Neural progenitor cell (in vitro differentiated cells): Measurements from ENCODE around the gene PADI2. TPM values are rescaled to one million over a fixed set of nuclear protein-coding genes. Genes with fewer than 3 reads are reported as not detected.

ENCODE experiments used
- DNase-seq: peaks from one replicate; pipeline ENCODE4 v3.0.0-alpha.2; 2016; ENCODE audit warnings: low spot score
- H2AFZ ChIP-seq: fragments of 200-600 bp; sonication (generic); replicated peaks from 2 replicates; pipeline ENCODE4 v1.6.1; 2016; ENCODE audit warnings: antibody characterized with exemption
- H3F3A ChIP-seq: fragments of 200-600 bp; sonication (generic); 2 replicates; pipeline ENCODE4 v1.6.1; 2016; ENCODE audit warnings: antibody characterized with exemption, low read depth
- H3K27ac ChIP-seq: fragments of 200-600 bp; sonication (generic); 2 replicates; pipeline ENCODE4 v1.5.1; 2016; ENCODE audit warnings: mild to moderate bottlenecking
- H3K27me3 ChIP-seq: fragments of 200-600 bp; sonication (generic); 2 replicates; pipeline ENCODE4 v1.6.1; 2016; ENCODE audit warnings: mild to moderate bottlenecking, moderate library complexity
- H3K36me3 ChIP-seq: fragments of 200-600 bp; sonication (generic); 2 replicates; pipeline ENCODE4 v1.5.1; 2016
- H3K4me1 ChIP-seq: fragments of 200-600 bp; sonication (generic); 2 replicates; pipeline ENCODE4 v1.6.1; 2016; ENCODE audit warnings: mixed run types
- H3K4me2 ChIP-seq: fragments of 200-600 bp; sonication (generic); 2 replicates; pipeline ENCODE4 v1.6.1; 2016
- H3K4me3 ChIP-seq: fragments of 200-600 bp; sonication (generic); 2 replicates; pipeline ENCODE4 v1.5.1; 2016
- H3K79me2 ChIP-seq: fragments of 200-600 bp; sonication (generic); 2 replicates; pipeline ENCODE4 v1.6.1; 2016; ENCODE audit warnings: low read depth
- H3K9ac ChIP-seq: fragments of 200-600 bp; sonication (generic); 2 replicates; pipeline ENCODE4 v1.6.1; 2016
- H3K9me3 ChIP-seq: fragments of 200-600 bp; sonication (generic); 2 replicates; pipeline ENCODE4 v1.5.1; 2016; ENCODE audit warnings: low read depth
- H4K20me1 ChIP-seq: fragments of 200-600 bp; sonication (generic); 2 replicates; pipeline ENCODE4 v1.6.1; 2016; ENCODE audit warnings: low read depth
- H3K27ac Mint-ChIP-seq: 3 replicates; pipeline ENCODE4 v1.8.0; 2021; ENCODE audit warnings: mixed read lengths
- H3K27me3 Mint-ChIP-seq: 2 replicates; pipeline ENCODE4 v1.8.0; 2022; ENCODE audit warnings: low read depth, mild to moderate bottlenecking, inconsistent platforms, moderate library complexity, mixed read lengths; ENCODE audit not compliant: insufficient read depth
- H3K36me3 Mint-ChIP-seq: 3 replicates; pipeline ENCODE4 v1.8.0; 2021; ENCODE audit warnings: mixed read lengths
- H3K4me1 Mint-ChIP-seq: 3 replicates; pipeline ENCODE4 v1.8.0; 2021; ENCODE audit warnings: mixed read lengths
- H3K4me3 Mint-ChIP-seq: 3 replicates; pipeline ENCODE4 v1.8.0; 2021; ENCODE audit warnings: mild to moderate bottlenecking, moderate library complexity, mixed read lengths
- H3K9me3 Mint-ChIP-seq: 3 replicates; pipeline ENCODE4 v1.8.0; 2020; ENCODE audit warnings: mixed read lengths
- CTCF ChIP-seq: fragments of 200-600 bp; sonication (generic); IDR thresholded peaks from 2 replicates; pipeline ENCODE4 v1.5.1; 2017; ENCODE audit warnings: antibody characterized with exemption, mild to moderate bottlenecking
- EZH2 ChIP-seq: fragments of 200-600 bp; sonication (generic); IDR thresholded peaks from 2 replicates; pipeline ENCODE4 v1.6.1; 2017; ENCODE audit warnings: antibody characterized with exemption, mild to moderate bottlenecking, moderate library complexity
- EZH2phosphoT487 ChIP-seq: fragments of 200-600 bp; sonication (generic); IDR thresholded peaks from 2 replicates; pipeline ENCODE4 v1.6.1; 2017; ENCODE audit warnings: antibody characterized with exemption
- total RNA-seq: library from RNA; depleted of rRNA; stranded (reverse); fragments of >200 nt; gene quantifications from 2 replicates; pipeline ENCODE4 v1.2.3, GENCODE V29; 2015; ENCODE audit warnings: low replicate concordance

PADI2 gene
- total RNA-seq, 1 donor from 2014 or later = 0.77 TPM

DNA sequence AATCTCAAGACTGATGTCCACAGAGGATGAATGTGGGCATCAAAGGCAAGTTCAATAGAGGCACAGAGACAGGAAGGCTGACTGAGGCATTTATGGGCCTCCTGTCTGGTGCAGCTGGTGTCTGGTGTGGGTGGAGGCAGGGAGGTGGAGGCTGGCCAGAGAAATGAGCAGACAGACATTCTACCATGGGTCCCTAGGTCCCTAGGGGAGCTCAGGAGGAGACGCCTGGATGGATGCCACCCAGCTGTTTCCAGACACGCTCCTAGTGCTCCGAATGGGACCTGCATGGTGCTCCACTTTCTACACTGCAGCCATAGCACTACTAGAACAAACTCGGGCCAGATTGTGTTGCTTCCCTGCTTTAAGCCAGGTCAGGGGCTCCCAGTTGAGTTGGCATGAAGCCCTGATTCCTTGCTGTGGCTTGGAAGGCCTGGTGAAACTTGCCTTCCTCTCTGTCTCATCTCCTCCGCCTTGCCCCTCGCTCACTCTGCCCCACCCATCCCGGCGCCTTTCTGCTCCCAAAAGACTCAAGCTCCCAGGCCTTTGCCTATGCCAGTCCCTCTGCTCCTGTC, 25.3 kb downstream of the PADI2 start:
- H3K4me3 Mint-ChIP-seq = no peak overlapping the region

DNA sequence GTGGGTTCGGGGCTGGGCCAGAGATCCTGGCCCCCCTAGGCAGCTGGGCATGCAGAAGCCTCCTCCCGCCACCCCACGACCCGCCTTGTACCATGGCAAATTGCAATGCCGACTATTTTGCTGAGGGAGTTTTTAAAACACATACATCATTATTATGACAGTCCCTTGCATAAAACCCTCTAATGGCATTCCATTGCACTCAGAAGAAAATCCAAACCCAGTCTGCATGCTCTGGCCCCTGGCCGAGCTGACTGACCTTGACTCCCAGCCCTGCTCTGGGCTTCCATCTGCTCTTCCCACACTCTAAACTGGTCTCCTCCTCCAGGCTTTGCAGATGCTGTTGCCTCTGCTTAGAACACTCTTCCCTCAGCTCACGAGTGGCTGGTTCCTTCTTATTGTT, 28.0 kb downstream of the PADI2 start:
- no peaks in the 10 kb centered on the region for H3K27me3 ChIP-seq

More for the DNA sequence above, 25.3 kb downstream of the PADI2 start:
- Histone ChIP-seq H3K9ac (no peak overlapping the region), H3K27ac (no peak overlapping the region), H3K36me3 (no peaks in the 10 kb centered on the region), H3K4me2 (no peak overlapping the region), H3K27me3 (no peaks in the 10 kb centered on the region), H3K79me2 (no peaks in the 10 kb centered on the region), H4K20me1 (no peaks in the 10 kb centered on the region), H3K9me3 (no peaks in the 10 kb centered on the region), H3F3A (peaks cover 3% of the 10 kb centered on the region), H3K4me3 (no peak overlapping the region), H2AFZ (no peak overlapping the region), H3K4me1 (peaks cover 12% of the 10 kb centered on the region)
- DNase-seq = no peak
- Mint-ChIP-seq H3K4me1 (peaks cover 43% of the 10 kb centered on the region), H3K27me3 (peaks cover 21% of the 10 kb centered on the region), H3K9me3 (no peaks in the 10 kb centered on the region), H3K36me3 (no peaks in the 10 kb centered on the region), H3K27ac (no peak overlapping the region)
- TF ChIP-seq CTCF (no peak), EZH2phosphoT487 (no peak), EZH2 (no peak)

GRCh38 chr1:17089506-17089905, 29.7 kb downstream of the PADI2 start:
- Histone ChIP-seq H3F3A (no peaks in the 10 kb centered on the region), H4K20me1 (no peaks in the 10 kb centered on the region), H3K4me3 (no peak overlapping the region), H3K9me3 (no peaks in the 10 kb centered on the region), H3K27ac (no peak overlapping the region), H3K4me2 (no peak overlapping the region), H3K79me2 (no peaks in the 10 kb centered on the region), H3K9ac (no peak overlapping the region), H3K4me1 (no peaks in the 10 kb centered on the region), H3K36me3 (no peaks in the 10 kb centered on the region), H3K27me3 (no peaks in the 10 kb centered on the region), H2AFZ (no peak overlapping the region)
- Mint-ChIP-seq H3K4me1 (peaks cover 11% of the 10 kb centered on the region), H3K9me3 (no peaks in the 10 kb centered on the region), H3K4me3 (no peak overlapping the region), H3K27ac (no peak overlapping the region), H3K36me3 (no peaks in the 10 kb centered on the region), H3K27me3 (peaks cover 17% of the 10 kb centered on the region)
- TF ChIP-seq CTCF (no peak), EZH2 (no peak), EZH2phosphoT487 (no peak)
- DNase-seq = no peak

More for the DNA sequence above, 28.0 kb downstream of the PADI2 start:
- H3K4me1 Mint-ChIP-seq = peaks cover 26% of the 10 kb centered on the region
- peaks cover 17% of the 10 kb centered on the region for H3K27me3 Mint-ChIP-seq
- no peaks in the 10 kb centered on the region for H3K36me3 Mint-ChIP-seq
- Histone ChIP-seq H4K20me1 (no peaks in the 10 kb centered on the region), H2AFZ (no peak overlapping the region), H3K27ac (no peak overlapping the region), H3K79me2 (no peaks in the 10 kb centered on the region), H3K4me2 (no peak overlapping the region), H3K4me1 (peaks cover 6% of the 10 kb centered on the region), H3F3A (no peaks in the 10 kb centered on the region), H3K4me3 (no peak overlapping the region), H3K9ac (no peak overlapping the region), H3K9me3 (no peaks in the 10 kb centered on the region), H3K36me3 (no peaks in the 10 kb centered on the region)
- TF ChIP-seq EZH2 = no peak
- no peak for TF ChIP-seq EZH2phosphoT487
- no peak for TF ChIP-seq CTCF
- no peak for DNase-seq
- no peaks in the 10 kb centered on the region for H3K9me3 Mint-ChIP-seq
- H3K4me3 Mint-ChIP-seq = no peak overlapping the region
- no peak overlapping the region for H3K27ac Mint-ChIP-seq
